Mesenteric fat pad (tissue), 1 donor: ENCODE measurements around the gene SORCS1. TPM values are rescaled to one million over a fixed set of nuclear protein-coding genes. Genes with fewer than 3 reads are reported as not detected.

Experiments used
- DNase-seq: peaks from one replicate; pipeline ENCODE4 v3.0.0-alpha.2; 2020; ENCODE audit warnings: low spot score
- total RNA-seq: library from RNA; stranded (reverse); fragmentation: NEBNext Ultra II Directional; extraction: Animal tissue kit (Norgen Biotek cat#: 25700); gene quantifications from one replicate; pipeline ENCODE4 v1.2.1, GENCODE V29; 2021
- donor health status: DM: yes; HTN: yes; CAD: no.

Gene SORCS1
- total RNA-seq, 1 donor from 2014 or later: 0.16 TPM

DNA sequence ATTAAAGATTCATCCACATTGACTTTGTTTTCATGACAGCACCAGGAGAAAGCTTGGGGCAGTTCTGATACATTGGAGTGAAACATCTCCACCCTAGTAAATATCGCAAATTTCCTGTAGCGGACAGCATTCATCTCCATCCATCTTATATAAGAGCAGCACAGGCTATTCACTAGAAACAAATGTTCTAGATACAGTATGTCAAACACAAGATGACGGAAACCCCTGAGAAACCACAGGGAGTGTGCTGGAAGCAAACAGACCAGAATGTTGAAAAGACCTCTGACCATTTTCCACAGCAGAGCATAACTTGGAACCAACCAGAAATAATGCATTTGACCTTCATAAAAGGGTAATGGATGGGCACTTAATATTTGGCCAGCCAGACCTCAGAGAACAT lies 343.9 kb downstream of the SORCS1 start:
- no peak for DNase-seq

DNA sequence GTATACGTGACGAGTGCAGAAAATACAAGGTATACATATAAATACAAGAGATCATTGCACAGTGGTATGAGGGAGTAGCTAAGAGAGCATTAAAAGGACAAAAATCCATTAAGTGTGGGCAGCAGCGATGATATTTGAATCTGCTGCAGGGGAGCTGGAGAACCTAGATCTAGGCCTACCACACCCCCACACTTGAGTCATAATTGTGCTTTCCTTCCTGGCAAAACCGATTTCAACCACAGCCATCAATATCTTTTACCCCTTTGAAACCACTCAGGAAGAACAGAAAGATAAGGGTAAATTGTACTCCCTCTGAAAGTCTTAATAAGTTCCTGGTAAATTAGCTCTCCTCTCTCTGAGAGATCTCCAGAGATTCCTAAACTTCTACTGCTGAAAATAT lies 345.0 kb downstream of the SORCS1 start:
- DNase-seq: no peak

DNA sequence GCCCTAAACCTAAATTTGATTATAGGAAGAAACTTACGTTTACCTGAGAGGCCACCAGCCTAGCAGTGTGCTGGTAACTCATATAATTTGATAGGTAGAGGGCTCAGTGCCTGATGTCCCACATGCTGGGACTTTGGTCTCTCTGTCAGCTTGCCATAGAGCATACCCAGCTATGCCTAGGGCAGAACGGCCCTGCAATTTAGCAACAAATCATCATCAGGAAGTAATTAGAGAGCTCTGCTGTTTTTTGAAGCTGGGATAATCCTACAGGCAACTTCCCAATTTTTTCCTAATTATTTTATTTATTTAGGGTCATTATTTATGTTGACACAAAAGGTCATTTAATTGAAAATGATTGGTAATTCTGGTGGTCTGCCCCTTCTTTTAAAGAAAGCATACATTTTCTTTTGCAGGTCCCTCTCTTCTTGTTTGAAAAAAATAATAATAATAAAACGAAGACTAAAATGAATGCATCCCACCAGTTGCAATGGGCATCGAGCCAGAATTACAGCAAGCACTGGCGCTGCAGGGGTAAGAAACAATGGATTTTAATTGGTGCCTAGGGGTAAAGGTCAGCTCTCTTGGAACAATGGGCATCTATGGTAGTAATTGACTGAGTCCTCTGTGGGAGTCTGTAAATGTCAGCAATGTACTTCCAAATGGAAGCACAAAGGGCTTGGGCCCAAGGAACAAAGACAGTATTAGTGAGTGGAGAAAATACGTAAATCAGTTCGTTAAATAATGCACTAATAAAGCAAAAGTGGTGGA lies 348.0 kb downstream of the SORCS1 start:
- no peak for DNase-seq

DNA sequence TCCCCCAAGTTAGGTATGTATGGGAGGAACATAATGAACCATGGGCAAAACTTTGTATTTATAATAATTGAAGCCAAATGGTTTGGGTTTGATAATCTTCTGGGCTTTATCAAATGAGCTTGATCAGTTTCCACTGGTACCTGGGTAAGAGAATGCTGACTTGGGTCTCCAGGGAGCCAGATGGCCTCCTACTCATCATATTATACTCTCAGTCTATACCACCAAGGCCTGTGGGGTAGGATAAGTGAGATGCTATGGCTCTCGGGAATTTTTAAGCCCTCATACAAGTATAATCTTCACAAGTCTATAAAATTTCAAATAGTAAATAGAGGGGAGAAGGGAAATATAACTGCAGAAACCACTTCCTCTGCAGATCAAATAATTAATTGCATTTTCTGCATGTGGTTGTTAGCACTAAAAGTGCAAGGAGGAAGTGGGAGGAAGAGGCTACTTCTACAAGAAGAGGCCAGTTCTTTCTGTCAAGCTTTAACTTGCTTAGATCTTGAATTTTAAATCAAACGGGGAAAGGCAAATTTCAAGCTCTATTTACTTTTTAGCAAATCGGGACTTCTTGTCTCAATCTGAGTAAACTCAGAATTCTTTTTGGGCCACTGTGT lies 349.0 kb downstream of the SORCS1 start:
- DNase-seq: no peak

DNA sequence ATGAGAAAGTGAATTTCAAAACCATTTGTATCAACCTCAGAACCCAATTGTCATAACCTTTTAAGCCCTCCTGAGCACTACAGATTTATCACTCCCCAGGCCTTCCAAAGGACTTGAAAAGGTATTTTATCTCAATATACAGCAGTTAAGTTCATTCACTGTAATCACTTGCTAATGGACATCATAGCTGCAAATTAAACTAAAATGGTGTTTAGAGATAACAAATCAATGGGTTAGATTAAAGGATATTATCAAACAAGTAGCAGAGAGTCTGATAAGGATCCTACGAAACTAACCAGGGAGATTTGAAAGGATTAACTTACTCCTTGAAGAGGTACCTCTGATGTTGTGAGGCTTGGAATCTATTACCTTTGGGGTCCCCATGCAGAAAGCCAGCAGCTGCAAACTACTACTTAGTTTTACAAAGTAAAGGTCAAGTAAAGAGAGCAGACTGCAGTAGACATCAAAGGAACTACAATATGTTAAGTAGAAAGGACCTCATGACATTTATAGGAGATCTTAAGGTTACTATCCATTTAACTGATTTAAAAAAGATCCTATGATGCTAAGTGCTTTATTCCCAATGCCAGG lies 359.4 kb downstream of the SORCS1 start:
- DNase-seq: no peak

DNA sequence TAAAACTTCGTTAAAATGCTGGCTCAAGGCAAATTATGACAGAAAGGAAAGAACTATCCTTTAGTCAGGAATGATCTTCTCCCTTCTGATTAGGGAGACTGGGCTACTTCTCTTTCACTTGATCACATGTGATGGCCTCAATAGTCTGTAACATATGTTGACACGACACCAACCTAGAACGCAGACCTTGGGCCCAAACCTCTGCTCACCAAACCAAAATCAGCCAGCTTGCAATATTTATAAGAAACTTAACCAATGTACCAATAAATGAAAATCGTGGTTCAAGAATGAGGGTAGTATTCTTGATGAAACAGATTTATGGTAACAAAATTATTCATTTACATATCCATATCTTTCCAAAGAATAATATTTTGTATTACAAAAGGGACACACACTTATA lies 361.6 kb downstream of the SORCS1 start:
- DNase-seq: no peak

DNA sequence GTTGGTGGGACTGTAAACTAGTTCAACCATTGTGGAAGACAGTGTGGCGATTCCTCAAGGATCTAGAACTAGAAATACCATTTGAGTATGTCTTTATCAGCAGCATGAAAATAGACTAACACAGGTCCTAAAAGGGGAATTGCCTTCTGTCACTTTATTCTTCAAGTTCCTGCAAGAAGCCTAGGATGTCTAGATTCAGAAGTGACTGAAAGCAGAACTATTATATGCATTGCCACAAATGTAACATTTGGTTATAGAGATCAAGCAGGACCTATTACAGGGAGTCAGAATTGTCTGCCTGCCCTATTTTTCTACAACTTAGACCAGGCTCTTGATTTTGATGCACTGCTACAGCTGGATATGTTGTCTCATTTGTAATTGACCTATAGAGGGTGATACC lies 364.7 kb downstream of the SORCS1 start:
- no peak for DNase-seq

DNA sequence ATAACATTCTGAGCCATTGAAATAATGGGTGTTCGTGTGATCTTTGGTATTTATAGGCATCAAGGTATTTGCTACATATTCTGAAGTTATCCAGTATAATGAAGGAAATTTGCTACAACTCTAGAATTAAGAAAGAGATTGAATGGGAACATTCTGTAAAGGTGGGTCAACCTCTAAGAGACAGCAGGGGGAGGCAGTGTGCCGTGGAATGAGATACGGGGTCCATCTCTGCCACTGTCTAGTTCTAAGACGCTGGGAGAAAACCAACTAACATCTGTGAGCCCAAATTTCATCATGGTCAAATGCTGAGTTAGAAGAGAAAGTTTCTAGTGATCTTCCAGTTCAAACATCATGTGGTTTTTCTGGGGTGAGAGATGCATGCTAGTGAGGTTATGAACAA lies 368.9 kb downstream of the SORCS1 start:
- DNase-seq: no peak

DNA sequence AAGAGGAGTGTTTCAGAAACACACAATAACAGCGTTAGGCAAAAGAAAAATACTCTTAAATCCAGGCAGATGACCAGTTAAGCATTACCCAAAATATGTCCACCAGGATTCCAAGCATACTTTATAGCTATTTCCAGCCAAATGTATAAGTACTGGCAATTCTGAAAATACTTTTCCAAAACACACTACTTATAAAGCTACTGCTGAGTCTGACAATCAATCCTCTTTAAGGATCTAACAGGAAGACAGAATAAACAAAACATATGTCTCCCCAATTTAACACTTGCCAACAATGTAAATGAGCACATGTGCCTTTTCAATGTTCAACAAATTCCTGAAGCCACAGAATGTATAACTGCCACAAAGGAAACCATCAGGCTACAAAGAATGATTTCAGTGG lies 370.9 kb downstream of the SORCS1 start:
- DNase-seq: no peak

DNA sequence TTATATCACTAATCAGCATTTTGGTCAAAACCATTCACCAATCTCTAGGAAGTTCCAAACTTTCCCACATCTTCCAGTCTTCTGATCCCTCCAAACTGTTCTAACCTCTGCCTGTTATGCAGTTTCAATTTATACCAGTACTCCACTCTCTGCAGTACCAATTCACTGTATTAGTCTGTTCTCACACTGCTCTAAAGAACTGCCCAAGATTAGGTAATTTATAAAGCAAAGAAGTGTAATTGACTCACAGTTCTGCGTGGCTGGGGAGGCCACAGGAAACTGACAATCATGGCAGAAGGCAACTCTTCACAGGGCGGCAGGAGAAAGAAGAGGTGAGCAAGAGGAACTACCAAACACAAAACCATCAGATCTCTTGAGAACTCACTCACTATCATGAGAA lies 374.9 kb downstream of the SORCS1 start:
- no peak for DNase-seq

DNA sequence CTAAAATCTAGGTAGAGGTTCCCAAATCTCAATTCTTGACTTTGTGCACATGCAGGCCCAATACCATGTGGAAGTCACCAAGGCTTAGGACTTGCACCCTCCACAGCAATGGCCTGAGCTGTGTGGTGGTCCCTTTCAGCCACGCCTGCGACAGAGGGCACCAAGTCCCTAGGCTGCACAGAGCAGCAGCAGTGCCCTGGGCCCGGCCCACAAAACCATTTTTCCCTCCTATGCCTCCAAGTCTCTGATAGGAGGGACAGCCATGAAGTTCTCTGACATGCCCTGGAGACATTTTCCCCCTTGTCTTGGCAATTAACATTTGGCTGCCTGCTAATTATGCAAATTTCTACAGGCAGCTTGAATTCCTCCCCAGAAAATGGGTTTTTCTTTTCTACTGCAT lies 375.5 kb downstream of the SORCS1 start:
- DNase-seq: no peak

DNA sequence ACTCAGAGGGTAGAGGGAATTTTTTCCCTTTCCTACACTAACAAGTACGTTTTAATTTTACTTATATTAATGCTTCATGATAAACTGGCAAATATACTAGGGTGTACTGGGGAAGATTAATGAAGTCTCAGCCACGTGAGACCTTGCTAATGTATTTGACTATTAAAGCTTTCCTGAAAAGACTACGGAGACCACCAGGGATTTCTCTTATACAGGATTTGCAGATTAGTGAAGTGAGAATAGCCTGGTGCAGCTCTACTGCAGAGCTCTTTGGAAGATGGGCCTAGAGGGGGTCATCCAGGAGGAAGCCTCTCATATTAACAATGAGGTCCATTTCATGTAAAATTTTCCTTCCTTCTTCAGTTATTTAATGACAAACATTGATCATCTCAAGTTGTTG lies 379.0 kb downstream of the SORCS1 start:
- DNase-seq: no peak

DNA sequence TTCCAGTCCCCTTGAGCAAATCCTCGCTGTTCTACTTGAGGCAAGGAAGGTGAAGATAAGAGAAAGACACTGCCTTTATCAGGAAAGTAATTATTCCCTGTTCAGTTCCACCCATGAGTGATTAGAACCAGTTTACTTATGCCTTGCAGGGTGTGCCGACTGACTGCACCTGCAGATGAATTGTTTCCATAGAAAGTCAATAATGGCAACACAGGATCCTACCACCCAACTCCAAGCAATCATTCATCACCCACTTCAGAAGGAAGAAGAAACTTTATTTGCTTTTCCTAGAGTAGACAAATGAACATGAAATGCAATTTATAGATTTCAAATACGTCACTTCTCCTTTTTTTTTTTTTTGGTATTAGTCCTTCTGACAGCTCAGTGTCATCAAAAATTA lies 383.9 kb downstream of the SORCS1 start:
- DNase-seq: no peak

DNA sequence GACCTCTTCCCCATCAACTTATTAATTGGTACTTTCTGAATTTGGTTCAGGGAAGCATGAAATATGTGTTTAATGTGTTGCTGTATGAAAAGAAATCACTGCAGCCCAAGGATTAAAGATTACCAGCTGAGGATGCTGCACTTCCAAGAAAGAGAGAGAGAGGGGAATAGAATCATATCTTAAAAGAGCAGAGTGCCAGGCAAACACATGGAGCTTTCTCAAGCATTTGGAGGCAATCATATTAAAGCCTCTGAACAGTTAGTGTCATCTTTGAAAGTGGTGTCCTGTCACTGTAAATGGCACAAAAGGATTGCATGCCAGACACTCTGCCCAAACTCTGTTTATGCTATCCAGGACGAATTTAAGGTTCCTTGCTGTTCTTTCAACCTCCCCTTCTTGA lies 386.7 kb downstream of the SORCS1 start:
- no peak for DNase-seq

DNA sequence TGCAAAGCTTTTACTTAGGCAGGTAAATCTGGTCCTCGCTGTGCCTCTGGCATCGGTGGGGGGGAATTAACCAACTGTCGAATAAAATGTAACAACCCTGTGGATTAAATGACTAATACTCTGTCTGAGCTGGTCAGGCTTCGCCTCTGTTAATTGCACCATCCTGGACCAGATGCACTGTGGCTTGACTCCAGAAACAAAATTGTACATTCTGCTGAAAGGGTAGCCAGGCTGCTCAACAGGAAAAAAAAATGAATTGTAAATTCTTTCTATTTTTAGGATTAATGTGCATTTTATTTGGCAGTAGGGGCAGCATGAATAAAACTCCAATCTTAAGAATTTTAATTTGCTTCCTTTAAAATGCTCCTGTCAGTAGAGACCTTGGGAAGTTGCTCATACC lies 389.4 kb downstream of the SORCS1 start:
- DNase-seq: no peak

DNA sequence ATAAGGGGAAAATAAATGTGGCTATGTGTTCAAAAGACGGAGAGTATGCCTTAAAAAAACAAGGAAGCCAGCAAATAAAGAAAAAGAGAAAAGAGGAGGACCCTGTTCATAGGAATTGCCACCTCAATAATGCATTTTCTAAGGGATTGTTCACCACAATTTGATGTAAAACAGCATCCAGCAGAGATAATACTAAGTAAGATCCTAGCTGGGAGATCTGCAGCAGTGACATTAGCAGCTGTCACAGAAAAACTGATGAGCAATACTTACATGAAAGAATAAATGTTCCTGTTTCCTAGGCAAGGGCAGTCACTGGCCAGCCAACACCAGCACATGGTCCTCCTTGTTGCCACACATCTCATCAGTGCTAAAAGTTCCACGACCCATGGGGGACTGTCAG lies 391.5 kb downstream of the SORCS1 start:
- DNase-seq: no peak

DNA sequence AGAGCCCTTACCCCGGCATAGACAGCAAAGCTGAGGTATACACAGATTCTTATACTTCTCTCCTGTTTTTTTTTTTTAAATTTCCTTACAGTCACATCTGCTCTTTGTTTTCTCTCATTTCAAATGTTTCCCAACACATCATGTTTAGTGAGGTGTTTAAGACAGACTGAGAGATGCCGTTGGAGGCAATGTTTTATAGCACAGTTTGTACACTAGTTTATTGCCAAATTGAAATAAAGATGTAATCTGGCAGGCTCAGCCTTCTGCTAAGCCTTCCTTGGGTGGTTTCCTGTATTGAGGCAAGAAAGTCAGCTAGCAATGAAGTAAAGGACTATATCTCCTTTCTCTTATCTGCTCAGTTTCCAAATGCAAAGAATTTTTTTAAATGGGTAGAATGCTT lies 393.4 kb downstream of the SORCS1 start:
- DNase-seq: no peak

DNA sequence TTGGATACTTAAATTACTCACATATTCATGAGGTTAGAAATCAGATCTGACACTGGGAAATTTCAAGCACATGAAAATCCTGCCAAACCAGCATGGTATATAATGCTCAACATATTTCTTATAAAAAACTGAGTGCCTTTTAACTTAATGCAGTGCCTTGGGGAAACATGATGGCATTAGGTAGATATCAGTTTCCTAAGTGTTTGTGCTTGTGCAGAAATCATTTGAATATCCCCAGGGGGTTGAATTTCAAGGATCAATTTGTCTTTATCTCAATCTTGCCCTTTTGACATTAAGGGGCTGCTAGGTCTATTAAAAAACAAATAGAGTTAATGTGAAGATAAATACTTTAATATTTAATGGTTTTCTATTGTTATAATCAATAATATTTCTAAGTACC lies 396.3 kb downstream of the SORCS1 start:
- no peak for DNase-seq

DNA sequence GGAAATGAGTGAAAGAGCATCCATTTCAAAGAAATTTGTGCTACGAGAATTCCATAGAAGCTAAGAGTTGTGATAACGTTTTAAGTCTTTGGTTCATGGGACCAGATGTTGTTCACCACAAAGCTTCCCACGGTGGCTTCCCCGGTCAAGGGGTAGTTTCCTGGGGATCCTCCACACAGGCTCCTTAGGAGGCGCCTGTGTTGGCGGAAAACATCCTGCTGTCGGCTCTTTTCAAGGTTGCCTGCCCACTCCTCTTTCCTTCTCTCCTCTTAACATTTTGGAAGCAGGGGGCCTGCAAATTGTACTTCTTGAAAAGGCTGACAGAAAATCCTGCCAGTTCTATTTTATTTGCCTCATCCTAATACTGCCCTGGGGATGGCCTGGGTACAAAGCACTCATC lies 398.6 kb downstream of the SORCS1 start:
- no peak for DNase-seq

DNA sequence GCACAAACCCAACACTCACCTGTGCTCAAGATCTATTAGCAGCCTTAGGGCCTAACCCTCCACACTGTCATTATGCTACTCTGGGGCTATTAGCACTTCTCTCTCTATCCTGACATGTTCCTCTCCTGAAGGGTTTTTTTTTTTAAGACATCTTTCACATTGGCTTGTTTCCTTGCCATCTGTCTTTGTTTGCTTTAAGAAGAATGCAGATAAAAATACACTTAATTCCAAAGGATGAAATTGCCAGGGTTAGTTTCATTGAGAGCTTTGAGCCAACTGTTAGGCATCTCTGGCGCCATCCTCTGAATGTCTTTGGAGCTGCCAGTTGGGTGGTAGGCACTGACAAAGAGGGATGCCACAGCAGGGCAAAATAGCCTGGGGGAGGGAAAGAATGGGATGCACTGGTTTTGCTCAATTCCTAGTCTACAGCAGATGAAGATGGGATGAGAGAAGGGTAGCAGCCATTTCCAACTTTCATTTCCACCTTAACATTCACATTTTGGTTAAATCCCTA lies 399.2 kb downstream of the SORCS1 start:
- no peak for DNase-seq

DNA sequence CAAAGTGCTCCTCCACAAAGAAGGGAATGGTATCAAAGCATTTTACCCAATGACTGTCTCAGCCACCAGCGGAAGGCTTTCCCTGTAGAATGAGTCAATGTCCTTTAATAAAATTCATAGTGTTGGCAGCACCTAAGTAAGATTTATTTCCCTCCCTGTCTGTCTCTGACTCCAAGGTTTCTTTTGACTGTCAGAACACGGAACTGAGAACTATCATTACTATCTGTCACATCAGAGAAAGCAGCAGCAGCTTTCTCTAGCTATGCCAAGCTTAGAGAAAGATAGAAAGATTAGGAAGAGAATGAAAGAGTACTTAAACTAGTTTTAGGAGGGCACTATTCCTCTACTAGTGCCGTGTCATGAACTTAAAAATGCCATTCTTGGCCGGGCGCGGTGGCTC lies 400.1 kb downstream of the SORCS1 start:
- DNase-seq: no peak

DNA sequence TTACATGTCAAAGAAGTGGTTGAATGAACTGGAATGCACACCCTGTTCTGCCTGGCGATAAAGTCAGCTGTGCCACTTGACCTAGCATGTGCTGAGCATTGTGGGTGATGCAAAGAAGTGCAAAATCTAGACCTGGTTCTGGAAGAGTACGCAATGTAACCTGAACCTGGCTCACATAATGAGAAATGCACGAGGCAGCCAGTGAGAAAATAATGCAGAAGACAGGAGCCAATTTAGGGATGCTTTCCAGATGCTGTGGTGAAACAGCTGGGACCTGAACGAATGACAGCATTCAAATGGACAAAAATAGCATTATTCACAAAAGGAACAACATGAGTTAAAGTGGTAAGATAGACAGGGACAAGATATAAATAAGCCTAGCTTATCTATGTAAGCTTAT lies 402.6 kb downstream of the SORCS1 start:
- no peak for DNase-seq

DNA sequence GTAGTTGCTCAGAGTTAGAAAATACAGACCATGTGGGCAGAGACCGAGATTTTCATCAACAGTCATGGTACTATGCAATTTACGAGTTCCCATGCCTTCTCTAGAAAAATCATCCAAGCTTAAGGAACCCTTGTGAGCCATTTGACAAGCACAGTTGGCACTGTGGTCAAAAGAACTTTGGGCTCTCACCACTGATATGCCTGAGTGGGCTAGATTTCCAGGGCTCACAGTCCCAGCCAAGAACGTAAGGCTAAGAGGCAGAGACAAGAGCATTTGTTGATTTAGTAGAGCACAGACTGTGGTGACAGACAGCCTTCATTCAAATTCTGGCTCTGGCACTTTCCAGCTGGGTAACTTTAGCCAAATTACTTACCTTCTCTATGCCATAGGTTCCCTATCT lies 407.0 kb downstream of the SORCS1 start:
- DNase-seq: no peak
